Measurements from ENCODE around the gene ZNF644.
"Not testable (repeated sequence)": the region's sequence is repeated elsewhere in the genome, so short reads cannot be mapped to it uniquely, and the experiment has no call there.

The ZNF644 gene

GRCh38 chr1:90925928-90926869 lies 95.6 kb downstream of the ZNF644 start:
- no peak for DNase-seq

GRCh38 chr1:90924982-90925381 lies 96.9 kb downstream of the ZNF644 start:
- DNase-seq = no peak

- no peak for DNase-seq
Observed at GRCh38 chr1:90922996-90923395, 98.8 kb downstream of the ZNF644 start.

GRCh38 chr1:90922202-90922601 lies 99.6 kb downstream of the ZNF644 start:
- no peak for DNase-seq

GRCh38 chr1:90919900-90920299 lies 101.9 kb downstream of the ZNF644 start:
- DNase-seq = no peak

- DNase-seq = no peak
Observed at GRCh38 chr1:90919190-90919719, 102.6 kb downstream of the ZNF644 start.

GRCh38 chr1:90911353-90911752 lies 110.5 kb downstream of the ZNF644 start:
- no peak for DNase-seq

- no peak for DNase-seq
Observed at GRCh38 chr1:90902672-90903071, 119.2 kb downstream of the ZNF644 start.

- no peak for DNase-seq
Observed at GRCh38 chr1:90899263-90899662, 122.6 kb downstream of the ZNF644 start.

GRCh38 chr1:90893679-90894078 lies 128.2 kb downstream of the ZNF644 start:
- not testable (repeated sequence) for DNase-seq

- DNase-seq = not testable (repeated sequence)
Observed at GRCh38 chr1:90892884-90893283, 129.0 kb downstream of the ZNF644 start.

GRCh38 chr1:90892196-90892595 lies 129.6 kb downstream of the ZNF644 start:
- DNase-seq = not testable (repeated sequence)

- not testable (repeated sequence) for DNase-seq
Observed at GRCh38 chr1:90891756-90892155, 130.1 kb downstream of the ZNF644 start.

- no peak for DNase-seq
Observed at GRCh38 chr1:90882221-90882620, 139.6 kb downstream of the ZNF644 start.

- DNase-seq = no peak
Observed at GRCh38 chr1:90881034-90881433, 140.8 kb downstream of the ZNF644 start.

- DNase-seq = no peak
Observed at GRCh38 chr1:90879281-90879680, 142.6 kb downstream of the ZNF644 start.

- DNase-seq = no peak
Observed at GRCh38 chr1:90876101-90876500, 145.7 kb downstream of the ZNF644 start.
